GM12891 (cell line): ENCODE measurements around the gene HJURP.

ENCODE experiments used
- POLR2A ChIP-seq: IDR thresholded peaks from 2 replicates; pipeline ENCODE4 v1.6.1; 2011; ENCODE audit warnings: low read depth, low read length, control low read depth
- POLR2AphosphoS5 ChIP-seq: IDR thresholded peaks from 2 replicates; pipeline ENCODE4 v1.6.1; 2011; ENCODE audit warnings: low read depth, low read length, control low read depth
- POU2F2 ChIP-seq: IDR thresholded peaks from 2 replicates; pipeline ENCODE4 v1.6.1; 2011; ENCODE audit warnings: low read depth, mild to moderate bottlenecking, control low read depth, low read length, moderate library complexity
- TAF1 ChIP-seq: IDR thresholded peaks from 2 replicates; pipeline ENCODE4 v1.6.1; 2011; ENCODE audit warnings: low read depth, low read length, control low read depth

DNA sequence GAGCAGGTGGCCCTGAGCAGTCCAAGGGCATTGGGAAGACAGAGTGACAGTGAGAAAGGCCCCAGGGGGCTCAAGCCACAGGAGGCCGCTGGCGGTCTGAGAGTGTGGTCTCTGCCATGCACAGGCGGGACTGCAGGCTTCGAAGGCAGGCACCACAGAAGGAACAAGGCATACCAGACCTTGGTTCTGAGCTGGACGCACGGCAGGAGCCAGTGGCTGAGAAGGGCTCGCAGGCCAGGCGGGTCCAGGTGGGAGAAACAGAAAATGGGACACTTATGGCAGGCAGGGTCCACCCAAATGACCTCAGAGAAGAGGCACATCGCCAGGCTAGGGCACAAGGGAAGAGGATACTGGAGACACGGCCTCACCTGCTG is 14.9 kb downstream of the HJURP start:
- TF ChIP-seq POLR2A (no peak), POLR2AphosphoS5 (no peak), TAF1 (no peak), POU2F2 (no peak)
